Stomach (tissue), 4 donors: ENCODE data around the gene HIP1.
"Not testable (repeated sequence)": the region's sequence is repeated elsewhere in the genome, so short reads cannot be mapped to it uniquely, and the experiment has no call there.

Experiments used
- EP300 ChIP-seq: sonication (generic); formaldehyde crosslinking; IDR thresholded peaks from one replicate; pipeline ENCODE4 v1.6.1; 2017; ENCODE audit warnings: antibody characterized with exemption
- POLR2A ChIP-seq, 4 donors: fragments of 450-650 bp; IDR thresholded peaks; one replicate each; pipeline ENCODE4 v1.6.1; 2016; ENCODE audit warnings: antibody characterized with exemption in 4 of 4, control low read depth in 2 of 4, mild to moderate bottlenecking in 1 of 4, moderate library complexity in 1 of 4
- POLR2AphosphoS5 ChIP-seq, 3 donors: sonication (generic); formaldehyde crosslinking; IDR thresholded peaks; one replicate each; pipeline ENCODE4 v1.6.1; 2016; ENCODE audit warnings: antibody characterized with exemption in 3 of 3
- TF ChIP-seq, protein P1 (sequence below), 7 experiments: fragments of 450-650 bp in 4 of 7; fragments of 200-600 bp in 3 of 7; sonication (generic) in 3 of 7; IDR thresholded peaks; one replicate each; pipeline ENCODE4 v1.5.1; 2016 to 2019; ENCODE audit warnings: antibody characterized with exemption in 7 of 7, control low read depth in 2 of 7, mild to moderate bottlenecking in 1 of 7

DNA sequence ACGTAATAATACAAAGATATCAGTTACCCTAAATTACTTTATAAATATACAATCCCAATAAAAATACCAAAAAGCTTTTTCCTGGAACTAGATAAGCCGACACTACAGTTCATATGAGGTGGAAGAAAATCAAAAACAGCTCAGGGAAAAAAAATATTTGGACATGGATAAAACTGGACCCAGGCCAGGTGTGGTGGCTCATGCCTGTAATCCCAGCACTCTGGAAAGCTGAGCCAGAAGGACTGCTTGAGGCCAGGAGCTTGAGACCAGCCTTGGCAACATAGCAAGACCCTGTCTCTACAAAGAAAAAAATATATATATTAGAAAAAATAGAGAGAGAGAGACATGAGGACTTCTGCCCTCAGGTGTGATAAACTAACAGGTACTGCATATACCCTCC, 219.9 kb downstream of the HIP1 start:
- TF ChIP-seq, protein P1, sequence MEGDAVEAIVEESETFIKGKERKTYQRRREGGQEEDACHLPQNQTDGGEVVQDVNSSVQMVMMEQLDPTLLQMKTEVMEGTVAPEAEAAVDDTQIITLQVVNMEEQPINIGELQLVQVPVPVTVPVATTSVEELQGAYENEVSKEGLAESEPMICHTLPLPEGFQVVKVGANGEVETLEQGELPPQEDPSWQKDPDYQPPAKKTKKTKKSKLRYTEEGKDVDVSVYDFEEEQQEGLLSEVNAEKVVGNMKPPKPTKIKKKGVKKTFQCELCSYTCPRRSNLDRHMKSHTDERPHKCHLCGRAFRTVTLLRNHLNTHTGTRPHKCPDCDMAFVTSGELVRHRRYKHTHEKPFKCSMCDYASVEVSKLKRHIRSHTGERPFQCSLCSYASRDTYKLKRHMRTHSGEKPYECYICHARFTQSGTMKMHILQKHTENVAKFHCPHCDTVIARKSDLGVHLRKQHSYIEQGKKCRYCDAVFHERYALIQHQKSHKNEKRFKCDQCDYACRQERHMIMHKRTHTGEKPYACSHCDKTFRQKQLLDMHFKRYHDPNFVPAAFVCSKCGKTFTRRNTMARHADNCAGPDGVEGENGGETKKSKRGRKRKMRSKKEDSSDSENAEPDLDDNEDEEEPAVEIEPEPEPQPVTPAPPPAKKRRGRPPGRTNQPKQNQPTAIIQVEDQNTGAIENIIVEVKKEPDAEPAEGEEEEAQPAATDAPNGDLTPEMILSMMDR (IDR thresholded peaks at IDR 0.05): not testable (repeated sequence)
- not testable (repeated sequence) for TF ChIP-seq POLR2A (IDR thresholded peaks at IDR 0.05); EP300; POLR2AphosphoS5 (IDR thresholded peaks at IDR 0.05)
